ENCODE measurements around the gene ZNG1C. TPM values are rescaled to one million over a fixed set of nuclear protein-coding genes. Genes with fewer than 3 reads are reported as not detected.
"Not testable (repeated sequence)": the region's sequence is repeated elsewhere in the genome, so short reads cannot be mapped to it uniquely, and the experiment has no call there.

The ZNG1C gene
- total RNA-seq: 19.8 TPM

DNA sequence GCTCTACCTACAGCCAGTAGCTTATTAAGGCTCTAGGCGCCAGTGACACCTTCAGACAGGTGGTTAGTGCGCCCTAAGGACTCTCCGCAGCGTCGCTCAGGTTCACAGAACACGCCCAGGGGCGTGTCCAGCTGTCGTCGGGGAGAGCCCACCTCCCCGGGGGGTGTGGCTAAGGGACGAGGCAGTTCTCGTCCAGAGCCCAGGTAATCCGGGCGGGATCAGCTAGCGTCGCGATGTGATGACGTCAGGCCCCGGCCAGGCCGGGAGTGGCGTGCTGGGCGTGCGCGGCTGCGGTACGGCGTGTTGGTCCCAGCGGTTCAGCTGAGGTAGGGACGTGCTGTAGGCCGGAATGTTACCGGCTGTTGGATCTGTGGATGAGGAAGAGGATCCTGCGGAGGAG lies at the start of gene ZNG1C:
TSS of gene ZNG1C (plus strand) at position 301 of the 400 bp plus-strand sequence. CDS start at position 350, 49 bp downstream.
- H3K27ac ChIP-seq (ENCODE audit: low read depth, low read length); H3K36me3 ChIP-seq (ENCODE audit: control insufficient read depth in 3 of 3, insufficient read depth in 3 of 3, low read length in 3 of 3); H3K4me3 ChIP-seq (ENCODE audit: low read length in 3 of 3); H3K9ac ChIP-seq (ENCODE audit: low read depth in 1 of 3, low read length in 3 of 3); H3K27me3 ChIP-seq (ENCODE audit: control insufficient read depth in 3 of 3, insufficient read depth in 3 of 3, low read length in 3 of 3); H3K9me3 ChIP-seq (ENCODE audit: control insufficient read depth in 3 of 3, low read length in 3 of 3); H3K4me1 ChIP-seq (ENCODE audit: control insufficient read depth in 3 of 3, insufficient read depth in 3 of 3, low read length in 3 of 3): not testable (repeated sequence)

DNA sequence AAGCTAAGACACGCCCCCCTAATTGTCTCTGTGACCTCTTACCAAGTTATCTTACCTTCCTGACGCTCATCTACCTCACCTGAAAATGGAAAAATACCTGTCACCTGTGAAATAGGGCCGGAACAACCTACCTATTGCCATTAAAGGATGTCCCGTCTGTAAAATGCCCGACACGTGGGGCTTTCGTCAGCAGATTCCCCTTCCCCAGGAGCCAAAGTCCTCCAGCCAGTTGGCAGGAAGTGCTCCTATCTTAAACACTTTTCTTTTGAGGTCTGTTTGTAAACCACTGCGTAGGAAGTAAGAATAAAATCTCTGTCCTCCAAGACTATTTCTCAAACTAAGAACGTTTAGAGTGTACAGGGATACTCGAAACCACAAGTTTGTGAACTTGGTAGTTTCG lies 654 bp downstream of the ZNG1C start:
- H3K4me1 ChIP-seq (ENCODE audit: control insufficient read depth in 3 of 3, insufficient read depth in 3 of 3, low read length in 3 of 3); H3K9ac ChIP-seq (ENCODE audit: low read depth in 1 of 3, low read length in 3 of 3); H3K36me3 ChIP-seq (ENCODE audit: control insufficient read depth in 3 of 3, insufficient read depth in 3 of 3, low read length in 3 of 3); H3K27me3 ChIP-seq (ENCODE audit: control insufficient read depth in 3 of 3, insufficient read depth in 3 of 3, low read length in 3 of 3); H3K4me3 ChIP-seq (ENCODE audit: low read length in 3 of 3); H3K27ac ChIP-seq (ENCODE audit: low read depth, low read length); H3K9me3 ChIP-seq (ENCODE audit: control insufficient read depth in 3 of 3, low read length in 3 of 3): not testable (repeated sequence)

DNA sequence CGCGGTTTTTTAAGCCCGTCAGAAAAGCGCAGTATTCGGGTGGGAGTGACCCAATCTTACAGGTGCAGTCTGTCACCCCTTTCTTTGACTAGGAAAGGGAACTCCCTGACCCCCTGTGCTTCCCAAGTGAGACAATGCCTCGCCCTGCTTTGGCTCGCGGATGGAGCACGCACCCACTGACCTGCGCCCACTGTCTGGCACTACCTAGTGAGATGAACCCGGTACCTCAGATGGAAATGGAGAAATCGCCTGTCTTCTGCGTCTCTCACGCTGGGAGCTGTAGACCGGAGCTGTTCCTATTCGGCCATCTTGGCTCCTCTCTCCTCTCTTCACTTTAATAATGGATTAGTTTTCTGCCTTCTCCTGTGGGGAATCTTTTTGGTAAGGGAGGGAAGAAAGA lies 39.3 kb downstream of the ZNG1C start:
- H3K4me1 ChIP-seq (ENCODE audit: control insufficient read depth in 3 of 3, insufficient read depth in 3 of 3, low read length in 3 of 3); H3K27ac ChIP-seq (ENCODE audit: low read depth, low read length); H3K9me3 ChIP-seq (ENCODE audit: control insufficient read depth in 3 of 3, low read length in 3 of 3); H3K36me3 ChIP-seq (ENCODE audit: control insufficient read depth in 3 of 3, insufficient read depth in 3 of 3, low read length in 3 of 3); H3K4me3 ChIP-seq (ENCODE audit: low read length in 3 of 3); H3K9ac ChIP-seq (ENCODE audit: low read depth in 1 of 3, low read length in 3 of 3); H3K27me3 ChIP-seq (ENCODE audit: control insufficient read depth in 3 of 3, insufficient read depth in 3 of 3, low read length in 3 of 3): not testable (repeated sequence)

DNA sequence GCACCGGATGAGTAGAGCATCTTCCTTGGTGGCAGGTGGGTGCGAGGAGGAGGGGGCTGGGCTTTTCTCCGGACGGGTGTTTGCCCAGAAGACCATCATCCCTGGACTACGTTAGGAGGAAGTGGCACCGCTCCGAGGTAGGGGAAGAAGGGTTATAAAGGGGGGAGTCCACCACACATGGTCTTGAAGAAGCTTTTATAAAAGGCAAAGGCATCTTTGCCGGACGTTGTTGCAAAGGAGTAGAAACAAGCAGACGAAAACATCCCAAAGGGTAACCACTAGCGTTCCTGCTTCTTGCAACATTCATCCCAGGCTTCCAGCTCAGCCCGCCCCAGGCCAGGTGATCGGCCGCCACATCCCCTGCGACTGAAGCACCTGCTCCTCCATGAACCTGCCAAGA lies 60.8 kb downstream of the ZNG1C start, which contains the start of gene FOXD4L3:
TSS of gene FOXD4L3 (plus strand) at position 301 of the 400 bp plus-strand sequence. CDS start at position 386, 85 bp downstream.
- not testable (repeated sequence) for H3K4me1 ChIP-seq (ENCODE audit: control insufficient read depth in 3 of 3, insufficient read depth in 3 of 3, low read length in 3 of 3); H3K27me3 ChIP-seq (ENCODE audit: control insufficient read depth in 3 of 3, insufficient read depth in 3 of 3, low read length in 3 of 3)

DNA sequence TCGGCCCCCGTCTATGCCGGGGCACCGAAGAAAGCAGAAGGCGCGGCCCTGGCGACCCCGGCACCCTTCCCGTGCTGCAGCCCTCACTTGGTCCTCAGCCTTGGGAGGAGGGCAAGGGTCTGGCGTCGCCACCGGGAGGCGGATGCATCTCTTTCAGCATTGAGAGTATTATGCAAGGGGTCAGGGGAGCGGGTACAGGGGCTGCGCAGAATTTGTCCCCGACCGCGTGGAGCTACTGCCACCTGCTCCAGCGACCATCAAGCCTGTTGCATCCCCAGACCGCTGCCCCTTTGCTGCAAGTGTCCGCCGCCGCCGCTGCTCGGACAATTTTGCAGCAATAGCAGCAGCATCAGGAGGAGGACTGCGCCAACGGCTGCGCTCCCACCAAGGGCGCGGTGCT lies 62.0 kb downstream of the ZNG1C start:
- not testable (repeated sequence) for H3K9ac ChIP-seq (ENCODE audit: low read depth in 1 of 3, low read length in 3 of 3)

More for the DNA sequence above, 60.8 kb downstream of the ZNG1C start, which contains the start of gene FOXD4L3:
- H3K9me3 ChIP-seq (ENCODE audit: control insufficient read depth in 3 of 3, low read length in 3 of 3); H3K4me3 ChIP-seq (ENCODE audit: low read length in 3 of 3); H3K27ac ChIP-seq (ENCODE audit: low read depth, low read length); H3K9ac ChIP-seq (ENCODE audit: low read depth in 1 of 3, low read length in 3 of 3); H3K36me3 ChIP-seq (ENCODE audit: control insufficient read depth in 3 of 3, insufficient read depth in 3 of 3, low read length in 3 of 3): not testable (repeated sequence)

DNA sequence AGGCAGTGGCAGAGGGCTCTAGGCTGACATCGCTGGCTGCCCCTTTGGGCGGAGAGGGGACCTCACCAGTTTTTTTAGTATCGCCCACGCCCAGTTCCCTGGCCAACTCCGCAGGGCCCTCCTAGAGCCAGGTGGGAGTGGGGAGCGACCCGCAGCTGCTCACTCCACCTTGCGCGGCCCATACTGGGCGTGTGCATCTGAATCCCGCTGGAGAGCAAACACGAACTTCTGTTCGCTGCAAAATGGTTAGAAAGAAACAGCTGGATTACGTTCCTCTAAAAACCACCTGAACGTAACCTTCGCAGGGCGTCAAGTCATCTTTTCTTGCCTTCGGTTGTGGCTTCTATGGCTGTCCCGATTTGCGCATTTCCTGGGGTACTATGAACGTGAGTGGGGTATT lies 62.4 kb downstream of the ZNG1C start:
- not testable (repeated sequence) for H3K4me3 ChIP-seq (ENCODE audit: low read length in 3 of 3)

More for the DNA sequence above, 62.0 kb downstream of the ZNG1C start:
- H3K4me1 ChIP-seq (ENCODE audit: control insufficient read depth in 3 of 3, insufficient read depth in 3 of 3, low read length in 3 of 3); H3K4me3 ChIP-seq (ENCODE audit: low read length in 3 of 3); H3K36me3 ChIP-seq (ENCODE audit: control insufficient read depth in 3 of 3, insufficient read depth in 3 of 3, low read length in 3 of 3); H3K27me3 ChIP-seq (ENCODE audit: control insufficient read depth in 3 of 3, insufficient read depth in 3 of 3, low read length in 3 of 3); H3K9me3 ChIP-seq (ENCODE audit: control insufficient read depth in 3 of 3, low read length in 3 of 3); H3K27ac ChIP-seq (ENCODE audit: low read depth, low read length): not testable (repeated sequence)

DNA sequence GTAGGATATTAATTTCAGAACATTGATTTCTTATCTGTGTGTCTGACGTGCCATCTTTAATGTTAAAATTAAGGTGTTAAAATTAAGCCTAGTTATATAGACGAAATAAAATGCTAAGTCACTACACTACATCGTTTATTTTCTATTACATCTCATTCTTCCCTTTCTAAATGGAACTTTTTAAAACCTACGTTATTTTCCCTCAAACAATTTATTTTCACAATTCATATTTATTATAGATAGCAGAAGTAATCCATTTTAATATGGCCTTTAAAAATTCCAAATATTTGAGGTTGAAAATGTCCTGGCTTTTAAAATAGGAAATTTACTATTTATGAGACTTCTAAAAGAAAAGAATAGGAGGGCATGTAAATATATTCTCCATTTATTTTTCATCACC lies 63.0 kb downstream of the ZNG1C start:
- H3K9ac ChIP-seq (ENCODE audit: low read depth in 1 of 3, low read length in 3 of 3); H3K27ac ChIP-seq (ENCODE audit: low read depth, low read length); H3K4me3 ChIP-seq (ENCODE audit: low read length in 3 of 3); H3K4me1 ChIP-seq (ENCODE audit: control insufficient read depth in 3 of 3, insufficient read depth in 3 of 3, low read length in 3 of 3); H3K27me3 ChIP-seq (ENCODE audit: control insufficient read depth in 3 of 3, insufficient read depth in 3 of 3, low read length in 3 of 3); H3K36me3 ChIP-seq (ENCODE audit: control insufficient read depth in 3 of 3, insufficient read depth in 3 of 3, low read length in 3 of 3); H3K9me3 ChIP-seq (ENCODE audit: control insufficient read depth in 3 of 3, low read length in 3 of 3): not testable (repeated sequence)

More for the DNA sequence above, 62.4 kb downstream of the ZNG1C start:
- not testable (repeated sequence) for H3K27ac ChIP-seq (ENCODE audit: low read depth, low read length); H3K36me3 ChIP-seq (ENCODE audit: control insufficient read depth in 3 of 3, insufficient read depth in 3 of 3, low read length in 3 of 3); H3K4me1 ChIP-seq (ENCODE audit: control insufficient read depth in 3 of 3, insufficient read depth in 3 of 3, low read length in 3 of 3); H3K27me3 ChIP-seq (ENCODE audit: control insufficient read depth in 3 of 3, insufficient read depth in 3 of 3, low read length in 3 of 3); H3K9me3 ChIP-seq (ENCODE audit: control insufficient read depth in 3 of 3, low read length in 3 of 3); H3K9ac ChIP-seq (ENCODE audit: low read depth in 1 of 3, low read length in 3 of 3)

DNA sequence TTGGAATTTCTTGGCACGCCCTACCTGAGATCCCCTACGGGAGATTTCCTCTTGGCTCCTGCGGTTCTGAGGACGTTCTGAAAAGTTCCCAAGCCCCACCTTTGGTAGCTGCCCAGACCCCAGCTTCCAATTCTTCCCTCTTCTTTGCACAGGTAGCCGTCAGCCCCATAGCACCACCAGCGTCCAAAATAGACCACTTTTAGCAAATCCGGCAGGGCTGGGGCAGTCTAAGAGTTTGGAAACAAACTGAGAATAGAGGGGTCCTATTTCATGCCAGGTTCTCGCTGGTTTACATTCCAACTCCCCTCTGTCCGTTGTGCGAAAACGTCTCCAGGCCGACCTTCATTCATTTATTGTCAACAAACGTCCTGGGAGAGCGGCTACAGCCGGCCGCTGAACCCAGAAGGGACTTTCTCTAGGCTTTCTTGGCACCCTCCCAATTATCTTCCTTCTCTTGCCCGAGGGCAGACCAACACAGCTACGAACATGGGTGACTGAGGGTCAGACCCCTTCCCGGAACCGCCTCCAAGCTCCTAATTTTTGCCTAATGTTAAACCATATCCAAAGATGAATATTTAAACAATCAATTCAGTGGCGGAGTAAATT lies 64.0 kb downstream of the ZNG1C start:
- not testable (repeated sequence) for H3K9ac ChIP-seq (ENCODE audit: low read depth in 1 of 3, low read length in 3 of 3); H3K4me1 ChIP-seq (ENCODE audit: control insufficient read depth in 3 of 3, insufficient read depth in 3 of 3, low read length in 3 of 3); H3K27ac ChIP-seq (ENCODE audit: low read depth, low read length); H3K9me3 ChIP-seq (ENCODE audit: control insufficient read depth in 3 of 3, low read length in 3 of 3); H3K36me3 ChIP-seq (ENCODE audit: control insufficient read depth in 3 of 3, insufficient read depth in 3 of 3, low read length in 3 of 3); H3K4me3 ChIP-seq (ENCODE audit: low read length in 3 of 3); H3K27me3 ChIP-seq (ENCODE audit: control insufficient read depth in 3 of 3, insufficient read depth in 3 of 3, low read length in 3 of 3)

DNA sequence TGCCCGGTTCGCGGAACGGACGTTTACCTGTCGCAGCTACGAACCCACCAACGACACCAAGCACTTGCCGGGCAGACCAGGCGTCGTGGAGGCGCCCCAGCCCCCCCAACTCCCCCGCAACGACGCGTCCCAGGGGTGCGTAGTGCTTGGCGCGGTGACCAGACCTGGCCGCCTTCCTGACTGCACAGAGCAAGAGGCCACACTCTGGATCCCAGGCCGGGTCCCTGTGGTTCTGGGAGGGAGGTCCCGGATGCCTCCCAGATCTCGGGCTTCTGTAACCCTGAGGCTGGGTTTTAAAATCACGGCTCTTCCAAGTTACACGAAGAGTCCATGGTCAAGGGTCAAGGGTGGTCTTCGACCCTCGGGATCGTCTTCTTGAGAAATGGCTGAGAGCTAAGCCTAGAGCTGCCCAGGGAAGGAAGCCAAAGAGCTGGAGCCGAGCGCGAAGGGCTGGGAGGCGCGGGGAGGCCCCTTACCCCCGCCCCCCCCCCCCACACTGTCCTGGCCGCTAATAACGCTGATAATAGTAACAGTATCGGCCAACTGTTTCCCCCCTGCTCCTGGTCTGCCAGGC lies 64.7 kb downstream of the ZNG1C start:
- not testable (repeated sequence) for H3K9ac ChIP-seq (ENCODE audit: low read depth in 1 of 3, low read length in 3 of 3); H3K27ac ChIP-seq (ENCODE audit: low read depth, low read length); H3K9me3 ChIP-seq (ENCODE audit: control insufficient read depth in 3 of 3, low read length in 3 of 3); H3K4me3 ChIP-seq (ENCODE audit: low read length in 3 of 3); H3K36me3 ChIP-seq (ENCODE audit: control insufficient read depth in 3 of 3, insufficient read depth in 3 of 3, low read length in 3 of 3); H3K27me3 ChIP-seq (ENCODE audit: control insufficient read depth in 3 of 3, insufficient read depth in 3 of 3, low read length in 3 of 3); H3K4me1 ChIP-seq (ENCODE audit: control insufficient read depth in 3 of 3, insufficient read depth in 3 of 3, low read length in 3 of 3)

DNA sequence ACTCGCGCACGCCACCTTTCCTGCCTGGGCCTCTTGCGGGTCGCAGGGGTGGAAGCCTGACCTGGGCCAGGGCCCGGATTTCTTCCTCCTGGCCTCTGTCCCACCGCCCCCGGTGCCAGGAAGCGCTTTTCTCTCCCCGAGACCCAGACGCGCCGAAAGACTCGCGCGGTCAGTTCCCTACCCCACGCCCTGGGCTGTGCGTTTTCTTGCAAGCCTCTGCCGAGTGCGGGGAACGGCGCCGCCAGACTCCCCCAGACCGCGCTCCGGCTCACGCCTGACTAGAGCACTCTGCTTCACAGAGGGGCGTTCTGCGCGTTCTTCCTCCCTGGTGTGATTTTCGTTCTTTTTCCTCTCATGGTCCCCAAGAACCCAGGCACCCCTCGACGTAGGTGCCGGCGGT lies 65.3 kb downstream of the ZNG1C start:
- H3K9ac ChIP-seq (ENCODE audit: low read depth in 1 of 3, low read length in 3 of 3); H3K9me3 ChIP-seq (ENCODE audit: control insufficient read depth in 3 of 3, low read length in 3 of 3); H3K4me3 ChIP-seq (ENCODE audit: low read length in 3 of 3); H3K36me3 ChIP-seq (ENCODE audit: control insufficient read depth in 3 of 3, insufficient read depth in 3 of 3, low read length in 3 of 3); H3K4me1 ChIP-seq (ENCODE audit: control insufficient read depth in 3 of 3, insufficient read depth in 3 of 3, low read length in 3 of 3); H3K27ac ChIP-seq (ENCODE audit: low read depth, low read length); H3K27me3 ChIP-seq (ENCODE audit: control insufficient read depth in 3 of 3, insufficient read depth in 3 of 3, low read length in 3 of 3): not testable (repeated sequence)

Data from skeletal muscle tissue (tissue), 4 donors.